ENCODE results near the gene AMZ1.
"Not testable (repeated sequence)": the region's sequence is repeated elsewhere in the genome, so short reads cannot be mapped to it uniquely, and the experiment has no call there.

The AMZ1 gene

GRCh38 chr7:2670171-2670570 is 17.8 kb upstream of the AMZ1 start:
- DNase-seq = no peak

GRCh38 chr7:2670720-2671391 is 17.1 kb upstream of the AMZ1 start:
- DNase-seq = peak; percentile 56 to 75 (median 68)

- DNase-seq = not testable (repeated sequence)
Observed at GRCh38 chr7:2673214-2673613, 14.8 kb upstream of the AMZ1 start.

GRCh38 chr7:2673934-2674333 is 14.1 kb upstream of the AMZ1 start:
- DNase-seq = no peak

GRCh38 chr7:2675256-2675764 is 12.7 kb upstream of the AMZ1 start:
- no peak for DNase-seq

- peak in 2 of 3 experiments; percentile 38 to 85 for DNase-seq
Observed at GRCh38 chr7:2676576-2676975, 11.4 kb upstream of the AMZ1 start.

GRCh38 chr7:2678454-2678853 is 9.5 kb upstream of the AMZ1 start:
- not testable (repeated sequence) for DNase-seq

- peak in 2 of 3 experiments; percentile 54 to 64 for DNase-seq
Observed at GRCh38 chr7:2679135-2680127, 8.6 kb upstream of the AMZ1 start.

- DNase-seq = no peak
Observed at GRCh38 chr7:2680256-2680655, 7.7 kb upstream of the AMZ1 start.

- peak; percentile 26 to 69 (median 28) for DNase-seq
Observed at GRCh38 chr7:2680792-2681490, 7.1 kb upstream of the AMZ1 start.

GRCh38 chr7:2681929-2682799 is 5.8 kb upstream of the AMZ1 start:
- no peak for DNase-seq

GRCh38 chr7:2684501-2684900 is 3.5 kb upstream of the AMZ1 start:
- no peak for DNase-seq

- DNase-seq = no peak
Observed at GRCh38 chr7:2686101-2686500, 1.9 kb upstream of the AMZ1 start.

GRCh38 chr7:2687338-2687869 is 598 bp upstream of the AMZ1 start:
- DNase-seq = peak in 2 of 3 experiments; percentile 65 to 66

GRCh38 chr7:2688409-2689342 is 674 bp downstream of the AMZ1 start:
- DNase-seq = peak in 1 of 3 experiments; percentile 12

- no peak for DNase-seq
Observed at GRCh38 chr7:2689343-2689847, 1.4 kb downstream of the AMZ1 start.

GRCh38 chr7:2689951-2690705 is 2.1 kb downstream of the AMZ1 start:
- DNase-seq = peak in 1 of 3 experiments; percentile 23

GRCh38 chr7:2691011-2691707 is 3.2 kb downstream of the AMZ1 start:
- DNase-seq = no peak

GRCh38 chr7:2691932-2692439 is 4.0 kb downstream of the AMZ1 start:
- DNase-seq = not testable (repeated sequence)

All from NCI-H1417 (cell line).